ENCODE measurements around the gene CDC45. TPM values are rescaled to one million over a fixed set of nuclear protein-coding genes. Genes with fewer than 3 reads are reported as not detected.

Gene CDC45
- total and polyA plus RNA-seq, 3 donors from 2014 or later, result 38.8 to 47.2 (median 43.7) TPM

GRCh38 chr22:19480173-19480568 is 451 bp downstream of the CDC45 start:
- Histone ChIP-seq H3K4me3 (peak overlapping the region; percentile 77 to 86), H3K36me3 (ENCODE audit: low read depth, missing control alignments) (no peaks in the 10 kb centered on the region), H3K4me1 (peaks cover 28% of the 10 kb centered on the region), H3K27ac (peak overlapping the region in 1 of 2 donors; percentile 99), H3K27me3 (no peaks in the 10 kb centered on the region), H3K9me3 (no peaks in the 10 kb centered on the region)
- DNase-seq, result no peak
- TF ChIP-seq CTCF (IDR thresholded peaks at IDR 0.05) (no peak), POLR2A (IDR thresholded peaks at IDR 0.05) (no peak)
- WGBS, 2 donors, result 2% methylated on average over 12 to 15 of the region's 15 CpGs
- intact Hi-C loops (cut with DNase I; ENCODE audit: low total_unique reads), result no loop called here

- Histone ChIP-seq H3K4me3 (no peak overlapping the region), H3K9me3 (no peaks in the 10 kb centered on the region), H3K36me3 (ENCODE audit: low read depth, missing control alignments) (no peaks in the 10 kb centered on the region), H3K27me3 (no peaks in the 10 kb centered on the region), H3K27ac (no peak overlapping the region), H3K4me1 (peaks cover 22% of the 10 kb centered on the region)
- TF ChIP-seq CTCF (IDR thresholded peaks at IDR 0.05), result no peak
- TF ChIP-seq POLR2A (IDR thresholded peaks at IDR 0.05), result no peak
- DNase-seq, result no peak
- intact Hi-C loops (cut with DNase I; ENCODE audit: low total_unique reads), result no loop called here
- WGBS, 2 donors, result 50 to 59% methylated on average over 10 of the region's 10 CpGs
Measured at GRCh38 chr22:19480789-19481188, 1.1 kb downstream of the CDC45 start.

- no peak overlapping the region for H3K27ac ChIP-seq
- intact Hi-C loops (cut with DNase I; ENCODE audit: low total_unique reads), result no loop called here
- no peaks in the 10 kb centered on the region for H3K27me3 ChIP-seq
- no peak for DNase-seq
- H3K4me3 ChIP-seq, result no peak overlapping the region
- H3K9me3 ChIP-seq, result no peaks in the 10 kb centered on the region
- peaks cover 14% of the 10 kb centered on the region for H3K4me1 ChIP-seq
- no peaks in the 10 kb centered on the region for H3K36me3 ChIP-seq (ENCODE audit: low read depth, missing control alignments)
- 94 to 95% methylated on average over 9 of the region's 9 CpGs for WGBS, 2 donors
- TF ChIP-seq CTCF (IDR thresholded peaks at IDR 0.05), result no peak
- no peak for TF ChIP-seq POLR2A (IDR thresholded peaks at IDR 0.05)
Measured at GRCh38 chr22:19482297-19482696, 2.6 kb downstream of the CDC45 start.

GRCh38 chr22:19483481-19484244 is 3.9 kb downstream of the CDC45 start:
- 82 to 88% methylated on average over 8 of the region's 8 CpGs for WGBS, 2 donors
- intact Hi-C loops (cut with DNase I; ENCODE audit: low total_unique reads), result no loop called here

More at GRCh38 chr22:19483481-19484244, 3.9 kb downstream of the CDC45 start:
- no peak overlapping the region for H3K4me3 ChIP-seq
- DNase-seq, result no peak
- TF ChIP-seq CTCF (IDR thresholded peaks at IDR 0.05), result no peak
- no peak for TF ChIP-seq POLR2A (IDR thresholded peaks at IDR 0.05)
- H3K27me3 ChIP-seq, result no peaks in the 10 kb centered on the region
- H3K4me1 ChIP-seq, result peaks cover 5% of the 10 kb centered on the region
- no peaks in the 10 kb centered on the region for H3K36me3 ChIP-seq (ENCODE audit: low read depth, missing control alignments)
- H3K27ac ChIP-seq, result no peak overlapping the region
- H3K9me3 ChIP-seq, result no peaks in the 10 kb centered on the region

Measured in testis (tissue), 3 donors.